Thymus (tissue), 14 donors: ENCODE data around the gene TUSC1. TPM values are rescaled to one million over a fixed set of nuclear protein-coding genes. Genes with fewer than 3 reads are reported as not detected.

Experiments used
- DNase-seq, 9 donors: peaks; one replicate each; pipeline ENCODE4 v3.0.0-alpha.2; 2013; ENCODE audit warnings: low spot score in 9 of 9, low read depth in 6 of 9, missing footprints in 1 of 9
- H3K27ac ChIP-seq, 2 donors: one replicate each; pipeline ENCODE4 v1.5.1; 2013; ENCODE audit warnings: control low read depth in 1 of 2, low read depth in 1 of 2, low read length in 1 of 2, mild to moderate bottlenecking in 1 of 2, moderate library complexity in 1 of 2
- H3K27me3 ChIP-seq, 2 donors: one replicate each; pipeline ENCODE4 v1.5.1; 2013; ENCODE audit warnings: low read length in 1 of 2; ENCODE audit not compliant: control insufficient read depth in 2 of 2, insufficient read depth in 1 of 2
- H3K36me3 ChIP-seq, 2 donors: one replicate each; pipeline ENCODE4 v1.5.1; 2013; ENCODE audit warnings: low read length in 1 of 2, mild to moderate bottlenecking in 1 of 2, moderate library complexity in 1 of 2; ENCODE audit not compliant: control insufficient read depth in 2 of 2, insufficient read depth in 2 of 2
- H3K4me1 ChIP-seq, 2 donors: one replicate each; pipeline ENCODE4 v1.5.1; 2013; ENCODE audit warnings: low read length in 2 of 2; ENCODE audit not compliant: control insufficient read depth in 2 of 2, insufficient read depth in 2 of 2
- H3K4me3 ChIP-seq, 2 donors: one replicate each; pipeline ENCODE4 v1.5.1; 2013; ENCODE audit warnings: low read length in 2 of 2, control low read depth in 1 of 2, mild to moderate bottlenecking in 1 of 2
- H3K9me3 ChIP-seq, 2 donors: one replicate each; pipeline ENCODE4 v1.5.1; 2013; ENCODE audit warnings: low read length in 1 of 2, mild to moderate bottlenecking in 1 of 2; ENCODE audit not compliant: control insufficient read depth in 2 of 2, insufficient read depth in 1 of 2
- WGBS: extraction: QIAGEN DNeasy Blood & Tissue Kit; methylation state at CpG from one replicate; pipeline ENCODE4 v1.1.7; 2013; 5-methylcytosine and 5-hydroxymethylcytosine counted together
- long read RNA-seq, 10 donors: transcript quantifications; one replicate each; lab custom pipeline, GENCODE V29; 2026
- polyA plus RNA-seq: library from polyadenylated mRNA; stranded (reverse); fragments of 200-250 nt; gene quantifications from one replicate; pipeline ENCODE4 v1.2.3, GENCODE V29; 2013
- total RNA-seq: library from RNA; stranded (reverse); fragments of 120-200 nt; gene quantifications from one replicate; pipeline ENCODE4 v1.2.4, GENCODE V29; 2013
- donor health status: healthy.

Gene TUSC1
- total RNA-seq (6.2 TPM), polyA plus RNA-seq (18.4 TPM)
- long read RNA-seq, donor 1: 0 reads
- long read RNA-seq, donor 2: 0 reads
- long read RNA-seq, donor 3, transcript TUSC1-201 (1 exons, 2,052 nt): major isoform, 15 of 15 reads
- long read RNA-seq, donor 3, partial matches to known transcripts: 0 of 15 reads
- long read RNA-seq, donor 3, other reads (novel, unspliced or antisense): 0 of 15 reads
- long read RNA-seq, donor 4, transcript TUSC1-201 (1 exons, 2,052 nt): major isoform, 7 of 7 reads
- long read RNA-seq, donor 4, partial matches to known transcripts: 0 of 7 reads
- long read RNA-seq, donor 4, other reads (novel, unspliced or antisense): 0 of 7 reads
- long read RNA-seq, donor 5, transcript TUSC1-201 (1 exons, 2,052 nt): major isoform, 41 of 41 reads
- long read RNA-seq, donor 5, partial matches to known transcripts: 0 of 41 reads
- long read RNA-seq, donor 5, other reads (novel, unspliced or antisense): 0 of 41 reads
- long read RNA-seq, donor 6, transcript TUSC1-201 (1 exons, 2,052 nt): major isoform, 14 of 14 reads
- long read RNA-seq, donor 6, partial matches to known transcripts: 0 of 14 reads
- long read RNA-seq, donor 6, other reads (novel, unspliced or antisense): 0 of 14 reads
- long read RNA-seq, donor 7, transcript TUSC1-201 (1 exons, 2,052 nt): major isoform, 9 of 9 reads
- long read RNA-seq, donor 7, partial matches to known transcripts: 0 of 9 reads
- long read RNA-seq, donor 7, other reads (novel, unspliced or antisense): 0 of 9 reads
- long read RNA-seq, donor 8, partial matches to known transcripts: 0 of 4 reads
- long read RNA-seq, donor 8, other reads (novel, unspliced or antisense): 0 of 4 reads
- long read RNA-seq, donor 9, transcript TUSC1-201 (1 exons, 2,052 nt): major isoform, 8 of 8 reads
- long read RNA-seq, donor 9, partial matches to known transcripts: 0 of 8 reads
- long read RNA-seq, donor 9, other reads (novel, unspliced or antisense): 0 of 8 reads
- long read RNA-seq, donor 10, transcript TUSC1-201 (1 exons, 2,052 nt): major isoform, 10 of 10 reads
- long read RNA-seq, donor 10, partial matches to known transcripts: 0 of 10 reads
- long read RNA-seq, donor 10, other reads (novel, unspliced or antisense): 0 of 10 reads

- DNase-seq: peak in 5 of 9 donors; percentile 7 to 37 (median 15)
- Histone ChIP-seq H3K27ac (peak within 1 kb of the TSS; percentile 76 to 91), H3K4me3 (peak within 1 kb of the TSS; percentile 40 to 42), H3K36me3 (no peaks in the 10 kb centered on the region), H3K4me1 (peaks cover 0 to 2% of the 10 kb centered on the region in 2 donors), H3K27me3 (peaks cover 5 to 14% of the 10 kb centered on the region in 2 donors), H3K9me3 (no peaks in the 10 kb centered on the region)
- WGBS: under 1% methylated on average over 57 of the region's 57 CpGs
These were observed at the start of gene TUSC1 for GRCh38 chr9:25678147-25678666. TUSC1 (minus strand) TSS chr9:25678444; CDS start chr9:25678312, 132 bp downstream.

- no peaks in the 10 kb centered on the region for H3K36me3 ChIP-seq
- H3K4me3 ChIP-seq: no peak overlapping the region
- no peaks in the 10 kb centered on the region for H3K9me3 ChIP-seq
- no peak overlapping the region for H3K27ac ChIP-seq
- 73% methylated on average over 2 of the region's 2 CpGs for WGBS
- no peak for DNase-seq
- H3K27me3 ChIP-seq: no peaks in the 10 kb centered on the region
- H3K4me1 ChIP-seq: no peaks in the 10 kb centered on the region
These were observed 48.7 kb upstream of the TUSC1 start for GRCh38 chr9:25726871-25727410.

GRCh38 chr9:25724424-25724823, 46.2 kb upstream of the TUSC1 start:
- Histone ChIP-seq H3K36me3 (no peaks in the 10 kb centered on the region), H3K27me3 (no peaks in the 10 kb centered on the region)
- 92% methylated on average over 3 of the region's 3 CpGs for WGBS

GRCh38 chr9:25716220-25716872, 38.1 kb upstream of the TUSC1 start:
- no peaks in the 10 kb centered on the region for H3K9me3 ChIP-seq
- H3K27ac ChIP-seq: no peak overlapping the region
- H3K4me1 ChIP-seq: no peaks in the 10 kb centered on the region
- no peaks in the 10 kb centered on the region for H3K36me3 ChIP-seq
- no peak overlapping the region for H3K4me3 ChIP-seq
- no peaks in the 10 kb centered on the region for H3K27me3 ChIP-seq
- DNase-seq: no peak
- WGBS: 75% methylated on average over 6 of the region's 6 CpGs

More at GRCh38 chr9:25724424-25724823, 46.2 kb upstream of the TUSC1 start:
- Histone ChIP-seq H3K4me3 (no peak overlapping the region), H3K9me3 (no peaks in the 10 kb centered on the region), H3K27ac (no peak overlapping the region), H3K4me1 (no peaks in the 10 kb centered on the region)
- DNase-seq: no peak

- H3K9me3 ChIP-seq: no peaks in the 10 kb centered on the region
- no peak overlapping the region for H3K4me3 ChIP-seq
- no peaks in the 10 kb centered on the region for H3K27me3 ChIP-seq
- no peaks in the 10 kb centered on the region for H3K4me1 ChIP-seq
- no peak overlapping the region for H3K27ac ChIP-seq
- no peaks in the 10 kb centered on the region for H3K36me3 ChIP-seq
- no peak for DNase-seq
These were observed 31.7 kb upstream of the TUSC1 start for GRCh38 chr9:25709941-25710340.

GRCh38 chr9:25704800-25705199, 26.6 kb upstream of the TUSC1 start:
- H3K27ac ChIP-seq: no peak overlapping the region
- no peak overlapping the region for H3K4me3 ChIP-seq
- H3K9me3 ChIP-seq: no peaks in the 10 kb centered on the region
- 94% methylated on average over 4 of the region's 4 CpGs for WGBS
- H3K4me1 ChIP-seq: no peaks in the 10 kb centered on the region
- no peaks in the 10 kb centered on the region for H3K36me3 ChIP-seq
- DNase-seq: no peak
- no peaks in the 10 kb centered on the region for H3K27me3 ChIP-seq

GRCh38 chr9:25703701-25704357, 25.6 kb upstream of the TUSC1 start:
- H3K27me3 ChIP-seq: no peaks in the 10 kb centered on the region
- 94% methylated on average over 2 of the region's 2 CpGs for WGBS
- no peak overlapping the region for H3K4me3 ChIP-seq
- DNase-seq: peak in 2 of 9 donors; percentile 1 to 2
- H3K9me3 ChIP-seq: no peaks in the 10 kb centered on the region
- H3K4me1 ChIP-seq: no peaks in the 10 kb centered on the region
- H3K27ac ChIP-seq: no peak overlapping the region
- H3K36me3 ChIP-seq: no peaks in the 10 kb centered on the region

- H3K4me1 ChIP-seq: no peaks in the 10 kb centered on the region
- 97% methylated on average over 3 of the region's 3 CpGs for WGBS
- H3K27me3 ChIP-seq: no peaks in the 10 kb centered on the region
- H3K27ac ChIP-seq: no peak overlapping the region
- H3K4me3 ChIP-seq: no peak overlapping the region
- no peaks in the 10 kb centered on the region for H3K36me3 ChIP-seq
- no peaks in the 10 kb centered on the region for H3K9me3 ChIP-seq
- DNase-seq: no peak
These were observed 24.3 kb upstream of the TUSC1 start for GRCh38 chr9:25702536-25702935.
